GM23338 (cell line): ENCODE measurements around the gene CCZ1B.
A peak's percentile ranks its signal among the peaks of the same experiment; 100 is the strongest.
"Not testable (repeated sequence)": the region's sequence is repeated elsewhere in the genome, so short reads cannot be mapped to it uniquely, and the experiment has no call there.

ENCODE experiments used
- CREB1 ChIP-seq: fragments of 250-450 bp; sonication (Bioruptor Pico); IDR thresholded peaks from 2 replicates; pipeline ENCODE4 v1.5.0; 2020; ENCODE audit warnings: low read depth, mild to moderate bottlenecking, moderate library complexity
- EZH2phosphoT487 ChIP-seq: fragments of 200-600 bp; sonication (generic); IDR thresholded peaks from one replicate; pipeline ENCODE4 v1.8.1; 2018; ENCODE audit warnings: antibody characterized with exemption; ENCODE audit not compliant: unreplicated experiment
- JUNB ChIP-seq: IDR thresholded peaks from one replicate; pipeline ENCODE4 v1.6.1; 2016; ENCODE audit warnings: antibody characterized with exemption; ENCODE audit not compliant: unreplicated experiment
- POLR2AphosphoS5 ChIP-seq: IDR thresholded peaks from 2 replicates; pipeline ENCODE4 v1.6.1; 2016; ENCODE audit warnings: antibody characterized with exemption, low read depth
- ZNF114 ChIP-seq: fragments of 250-450 bp; sonication (Bioruptor Pico); IDR thresholded peaks from 2 replicates; pipeline ENCODE4 v1.5.0; 2020; ENCODE audit warnings: mild to moderate bottlenecking, moderate library complexity
- ZNF331 ChIP-seq: fragments of 250-450 bp; sonication (Bioruptor Pico); IDR thresholded peaks from 2 replicates; pipeline ENCODE4 v1.5.0; 2020; ENCODE audit warnings: low read depth, mild to moderate bottlenecking, moderate library complexity
- TF ChIP-seq, protein P1 (sequence below), 2 experiments: fragments of 200-600 bp in 1 of 2; sonication (generic) in 1 of 2; conservative IDR thresholded peaks; 2 replicates each; pipeline versions ENCODE4 v1.5.1 to v1.6.1; 2016 to 2017; ENCODE audit warnings: antibody characterized with exemption in 2 of 2, low read depth in 2 of 2, mild to moderate bottlenecking in 2 of 2, moderate library complexity in 1 of 2
- TF ChIP-seq, protein P2 (sequence below): IDR thresholded peaks from 2 replicates; pipeline ENCODE4 v1.6.1; 2016; ENCODE audit warnings: antibody characterized with exemption

DNA sequence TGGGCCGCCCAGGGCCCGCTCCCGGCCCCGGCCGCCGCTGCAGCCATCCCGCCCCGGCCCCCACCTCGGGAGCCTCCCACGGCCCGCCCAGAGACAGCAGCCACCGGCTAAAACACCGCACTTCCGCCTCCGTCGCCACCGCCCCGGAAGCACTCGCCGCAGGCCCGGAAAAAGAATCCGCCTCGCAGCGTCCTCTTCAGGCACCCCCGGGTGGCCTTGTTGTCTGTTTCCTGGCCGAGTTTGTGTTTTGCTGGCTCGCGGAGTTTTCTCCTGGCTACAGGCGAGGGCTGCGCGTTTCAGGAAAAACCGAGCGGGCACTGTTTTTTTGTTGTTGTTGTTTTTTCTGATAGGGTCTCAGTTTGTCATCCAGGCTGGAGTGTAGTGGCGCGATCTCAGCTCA lies at the start of gene CCZ1B:
- TF ChIP-seq, protein P1, sequence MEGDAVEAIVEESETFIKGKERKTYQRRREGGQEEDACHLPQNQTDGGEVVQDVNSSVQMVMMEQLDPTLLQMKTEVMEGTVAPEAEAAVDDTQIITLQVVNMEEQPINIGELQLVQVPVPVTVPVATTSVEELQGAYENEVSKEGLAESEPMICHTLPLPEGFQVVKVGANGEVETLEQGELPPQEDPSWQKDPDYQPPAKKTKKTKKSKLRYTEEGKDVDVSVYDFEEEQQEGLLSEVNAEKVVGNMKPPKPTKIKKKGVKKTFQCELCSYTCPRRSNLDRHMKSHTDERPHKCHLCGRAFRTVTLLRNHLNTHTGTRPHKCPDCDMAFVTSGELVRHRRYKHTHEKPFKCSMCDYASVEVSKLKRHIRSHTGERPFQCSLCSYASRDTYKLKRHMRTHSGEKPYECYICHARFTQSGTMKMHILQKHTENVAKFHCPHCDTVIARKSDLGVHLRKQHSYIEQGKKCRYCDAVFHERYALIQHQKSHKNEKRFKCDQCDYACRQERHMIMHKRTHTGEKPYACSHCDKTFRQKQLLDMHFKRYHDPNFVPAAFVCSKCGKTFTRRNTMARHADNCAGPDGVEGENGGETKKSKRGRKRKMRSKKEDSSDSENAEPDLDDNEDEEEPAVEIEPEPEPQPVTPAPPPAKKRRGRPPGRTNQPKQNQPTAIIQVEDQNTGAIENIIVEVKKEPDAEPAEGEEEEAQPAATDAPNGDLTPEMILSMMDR (conservative IDR thresholded peaks at IDR 0.05; ENCODE audit: low read depth in 2 of 2), result peak in 1 of 2 experiments; percentile 34; a peak in 3 of 4 replicates
- TF ChIP-seq, protein P2, sequence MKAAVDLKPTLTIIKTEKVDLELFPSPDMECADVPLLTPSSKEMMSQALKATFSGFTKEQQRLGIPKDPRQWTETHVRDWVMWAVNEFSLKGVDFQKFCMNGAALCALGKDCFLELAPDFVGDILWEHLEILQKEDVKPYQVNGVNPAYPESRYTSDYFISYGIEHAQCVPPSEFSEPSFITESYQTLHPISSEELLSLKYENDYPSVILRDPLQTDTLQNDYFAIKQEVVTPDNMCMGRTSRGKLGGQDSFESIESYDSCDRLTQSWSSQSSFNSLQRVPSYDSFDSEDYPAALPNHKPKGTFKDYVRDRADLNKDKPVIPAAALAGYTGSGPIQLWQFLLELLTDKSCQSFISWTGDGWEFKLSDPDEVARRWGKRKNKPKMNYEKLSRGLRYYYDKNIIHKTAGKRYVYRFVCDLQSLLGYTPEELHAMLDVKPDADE, result peak; percentile 61
- TF ChIP-seq POLR2AphosphoS5, result peak; percentile 45
- TF ChIP-seq JUNB; ZNF331 (CRISPR knock-in tag); ZNF114; EZH2phosphoT487: not testable (repeated sequence)
- peak; percentile 43; the same call in 1 of the 2 replicates for TF ChIP-seq CREB1 (CRISPR knock-in tag)
